ENCODE measurements around the gene TLR9. TPM values are rescaled to one million over a fixed set of nuclear protein-coding genes. Genes with fewer than 3 reads are reported as not detected.

Gene TLR9
- total RNA-seq, 6 experiments from 2014 or later, result not detected

DNA sequence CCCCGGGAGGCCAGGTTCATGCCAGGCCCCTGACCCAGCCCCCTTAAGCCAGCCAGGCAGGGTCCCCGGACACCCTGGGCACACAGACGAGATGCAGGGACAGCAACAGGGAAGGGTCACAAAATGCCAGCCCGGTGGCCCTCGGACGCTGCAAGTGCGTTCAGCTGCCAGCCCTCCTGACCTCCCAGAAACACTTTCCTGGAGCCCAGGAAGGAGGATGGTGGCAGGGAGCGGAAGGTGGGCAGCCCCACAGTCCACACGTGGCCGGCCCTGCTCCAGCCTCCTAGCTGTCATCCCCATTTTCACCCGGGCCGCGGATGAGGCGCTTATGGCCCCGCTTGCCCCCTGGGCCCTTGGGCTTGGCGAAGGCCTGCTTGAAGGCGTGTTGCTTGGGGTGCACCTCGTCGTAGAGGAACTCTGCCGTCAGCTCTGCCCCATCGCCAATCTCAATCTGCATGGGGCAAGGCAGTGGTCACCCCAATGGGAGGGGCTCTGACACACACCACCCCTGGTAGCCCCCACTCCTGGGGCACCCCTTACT is 3.4 kb upstream of the TLR9 start:
- no peaks in the 10 kb centered on the region for H3K4me1 Mint-ChIP-seq (ENCODE audit: low read depth)
- TF ChIP-seq, protein P1, sequence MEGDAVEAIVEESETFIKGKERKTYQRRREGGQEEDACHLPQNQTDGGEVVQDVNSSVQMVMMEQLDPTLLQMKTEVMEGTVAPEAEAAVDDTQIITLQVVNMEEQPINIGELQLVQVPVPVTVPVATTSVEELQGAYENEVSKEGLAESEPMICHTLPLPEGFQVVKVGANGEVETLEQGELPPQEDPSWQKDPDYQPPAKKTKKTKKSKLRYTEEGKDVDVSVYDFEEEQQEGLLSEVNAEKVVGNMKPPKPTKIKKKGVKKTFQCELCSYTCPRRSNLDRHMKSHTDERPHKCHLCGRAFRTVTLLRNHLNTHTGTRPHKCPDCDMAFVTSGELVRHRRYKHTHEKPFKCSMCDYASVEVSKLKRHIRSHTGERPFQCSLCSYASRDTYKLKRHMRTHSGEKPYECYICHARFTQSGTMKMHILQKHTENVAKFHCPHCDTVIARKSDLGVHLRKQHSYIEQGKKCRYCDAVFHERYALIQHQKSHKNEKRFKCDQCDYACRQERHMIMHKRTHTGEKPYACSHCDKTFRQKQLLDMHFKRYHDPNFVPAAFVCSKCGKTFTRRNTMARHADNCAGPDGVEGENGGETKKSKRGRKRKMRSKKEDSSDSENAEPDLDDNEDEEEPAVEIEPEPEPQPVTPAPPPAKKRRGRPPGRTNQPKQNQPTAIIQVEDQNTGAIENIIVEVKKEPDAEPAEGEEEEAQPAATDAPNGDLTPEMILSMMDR (IDR thresholded peaks at IDR 0.05), result no peak
- no peak overlapping the region for H3K4me3 Mint-ChIP-seq
- no peak overlapping the region for H3K27ac Mint-ChIP-seq
- H3K27me3 Mint-ChIP-seq (ENCODE audit: insufficient read depth), result peaks cover 4% of the 10 kb centered on the region
- H3K9me3 Mint-ChIP-seq, result no peaks in the 10 kb centered on the region
- H3K36me3 Mint-ChIP-seq (ENCODE audit: low read depth), result peaks cover 6% of the 10 kb centered on the region; the same call in 1 of the 2 replicates
- DNase-seq, result no peak

DNA sequence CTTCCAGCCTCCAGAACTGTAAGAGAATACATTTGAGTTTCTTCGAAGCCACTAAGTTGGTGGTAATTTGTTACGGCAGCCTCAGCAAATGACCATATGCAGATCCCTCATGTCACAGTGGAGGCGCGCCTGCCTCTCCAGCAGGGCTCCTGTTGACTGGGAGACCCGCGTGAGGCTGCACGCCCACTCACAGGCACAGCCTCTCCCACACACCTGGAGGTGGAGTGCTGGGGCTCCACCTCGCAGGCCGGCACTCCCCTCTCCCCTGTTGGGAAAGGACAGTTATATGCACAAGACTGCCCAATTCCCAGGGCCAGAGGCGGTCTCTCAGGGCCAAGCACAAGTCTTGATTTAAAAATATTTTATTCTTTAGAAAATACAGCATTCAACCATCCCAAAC is 2.8 kb upstream of the TLR9 start:
- Mint-ChIP-seq H3K4me1 (ENCODE audit: low read depth) (no peaks in the 10 kb centered on the region), H3K27ac (no peak overlapping the region), H3K9me3 (no peaks in the 10 kb centered on the region), H3K36me3 (ENCODE audit: low read depth) (peaks cover 6% of the 10 kb centered on the region; the same call in 1 of the 2 replicates), H3K4me3 (no peak overlapping the region), H3K27me3 (ENCODE audit: insufficient read depth) (peaks cover 4% of the 10 kb centered on the region)
- no peak for DNase-seq
- TF ChIP-seq, protein P1 (IDR thresholded peaks at IDR 0.05), result no peak

DNA sequence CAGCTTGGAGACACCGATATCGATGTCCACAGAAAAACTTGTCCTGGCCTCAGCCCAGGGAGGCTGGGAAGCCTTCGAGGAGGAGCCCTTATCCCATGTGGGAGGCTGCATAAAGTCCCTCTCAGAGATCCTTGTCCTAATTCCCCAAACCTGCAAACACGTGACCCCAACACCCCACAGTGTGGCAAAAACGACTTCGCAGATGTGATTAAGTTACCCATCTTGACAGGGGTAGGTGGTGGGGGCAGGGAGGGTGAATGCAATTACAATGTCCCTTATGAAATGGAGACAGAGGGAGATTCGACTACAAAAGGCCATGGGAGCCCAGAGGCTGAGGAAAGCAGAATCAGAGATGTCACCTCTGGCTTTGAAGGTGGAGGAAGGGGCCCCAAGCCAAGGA is 2.3 kb upstream of the TLR9 start:
- Mint-ChIP-seq H3K27me3 (ENCODE audit: insufficient read depth) (peaks cover 4% of the 10 kb centered on the region), H3K9me3 (no peaks in the 10 kb centered on the region), H3K4me3 (no peak overlapping the region), H3K36me3 (ENCODE audit: low read depth) (peaks cover 6% of the 10 kb centered on the region; the same call in 1 of the 2 replicates), H3K4me1 (ENCODE audit: low read depth) (no peaks in the 10 kb centered on the region), H3K27ac (no peak overlapping the region)
- no peak for DNase-seq
- TF ChIP-seq, protein P1 (IDR thresholded peaks at IDR 0.05), result no peak

DNA sequence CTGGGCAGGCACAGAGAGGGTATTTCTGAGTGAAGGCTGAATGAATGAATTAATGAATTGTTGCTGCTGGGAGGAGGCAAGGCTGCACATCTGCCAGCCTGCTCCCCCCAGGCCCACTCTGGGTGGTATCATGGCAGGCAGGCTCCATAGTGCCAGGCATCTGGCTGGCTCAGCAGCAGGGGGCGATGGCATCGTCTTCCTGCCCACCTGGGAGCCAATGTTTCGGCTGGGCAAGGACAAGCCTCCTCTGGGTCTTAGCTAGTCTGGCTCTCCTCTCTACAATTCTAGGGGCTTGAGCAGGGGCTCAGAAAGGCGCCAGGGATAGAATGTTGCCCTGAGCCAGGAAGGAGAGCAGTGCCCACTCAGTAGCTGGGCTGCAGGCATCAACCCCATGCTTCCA is 1.7 kb upstream of the TLR9 start:
- Mint-ChIP-seq H3K4me1 (ENCODE audit: low read depth) (no peaks in the 10 kb centered on the region), H3K27me3 (ENCODE audit: insufficient read depth) (peaks cover 4% of the 10 kb centered on the region), H3K9me3 (no peaks in the 10 kb centered on the region), H3K27ac (no peak overlapping the region), H3K4me3 (no peak overlapping the region), H3K36me3 (ENCODE audit: low read depth) (peaks cover 6% of the 10 kb centered on the region; the same call in 1 of the 2 replicates)
- TF ChIP-seq, protein P1 (IDR thresholded peaks at IDR 0.05), result 0 out of 2 replicates have a peak, but pooled peaks have one; percentile 18
- no peak for DNase-seq

GRCh38 chr3:52226229-52226817 is 878 bp upstream of the TLR9 start:
- H3K27ac Mint-ChIP-seq, result no peak overlapping the region
- H3K4me1 Mint-ChIP-seq (ENCODE audit: low read depth), result no peaks in the 10 kb centered on the region
- peaks cover 6% of the 10 kb centered on the region; the same call in 1 of the 2 replicates for H3K36me3 Mint-ChIP-seq (ENCODE audit: low read depth)
- TF ChIP-seq, protein P1 (IDR thresholded peaks at IDR 0.05), result no peak
- H3K4me3 Mint-ChIP-seq, result no peak overlapping the region
- no peaks in the 10 kb centered on the region for H3K9me3 Mint-ChIP-seq
- peaks cover 4% of the 10 kb centered on the region for H3K27me3 Mint-ChIP-seq (ENCODE audit: insufficient read depth)
- DNase-seq, result no peak

All from HFFc6 (cell line).